GM12801 (cell line): ENCODE results near the gene PHLDB2.

Experiments used
- CTCF ChIP-seq: IDR thresholded peaks from one replicate; pipeline ENCODE4 v1.5.1; 2011; ENCODE audit warnings: control low read depth; ENCODE audit not compliant: insufficient read length; ENCODE audit errors: extremely low read depth

Gene PHLDB2

GRCh38 chr3:111936967-111937366, 77.9 kb downstream of the PHLDB2 start:
- TF ChIP-seq CTCF = no peak

- no peak for TF ChIP-seq CTCF
Measured at GRCh38 chr3:111937871-111938270, 78.8 kb downstream of the PHLDB2 start.

- TF ChIP-seq CTCF = no peak
Measured at GRCh38 chr3:111939873-111940272, 80.8 kb downstream of the PHLDB2 start.

GRCh38 chr3:111943533-111943932, 84.5 kb downstream of the PHLDB2 start:
- TF ChIP-seq CTCF = no peak

GRCh38 chr3:111944372-111944771, 85.3 kb downstream of the PHLDB2 start:
- TF ChIP-seq CTCF = no peak

GRCh38 chr3:111947231-111947630, 88.2 kb downstream of the PHLDB2 start:
- TF ChIP-seq CTCF = no peak

- no peak for TF ChIP-seq CTCF
Measured at GRCh38 chr3:111948786-111949185, 89.7 kb downstream of the PHLDB2 start.

- TF ChIP-seq CTCF = no peak
Measured at GRCh38 chr3:111949712-111950111, 90.6 kb downstream of the PHLDB2 start.
